HG03108 (cell line): ENCODE data around the gene FXYD7.

Source experiments
- ATAC-seq: cut with Tn5 transposase; IDR thresholded peaks from one replicate; pipeline ENCODE4 v1.9.1; 2021; ENCODE audit warnings: moderate library complexity; ENCODE audit not compliant: unreplicated experiment

FXYD7 gene

GRCh38 chr19:35162471-35163326 is 19.6 kb downstream of the FXYD7 start:
- ATAC-seq, result no peak

- ATAC-seq, result no peak
Observed at GRCh38 chr19:35164418-35164817, 21.4 kb downstream of the FXYD7 start.

- ATAC-seq, result no peak
Observed at GRCh38 chr19:35165200-35166058, 22.4 kb downstream of the FXYD7 start.

- ATAC-seq, result no peak
Observed at GRCh38 chr19:35166100-35167063, 23.3 kb downstream of the FXYD7 start.

GRCh38 chr19:35167251-35168119 is 24.4 kb downstream of the FXYD7 start:
- ATAC-seq, result no peak

- no peak for ATAC-seq
Observed at GRCh38 chr19:35168196-35168595, 25.1 kb downstream of the FXYD7 start.

- ATAC-seq, result no peak
Observed at GRCh38 chr19:35169221-35169995, 26.4 kb downstream of the FXYD7 start.

- ATAC-seq, result no peak
Observed at GRCh38 chr19:35170359-35171061, 27.5 kb downstream of the FXYD7 start.

- no peak for ATAC-seq
Observed at GRCh38 chr19:35171730-35172129, 28.7 kb downstream of the FXYD7 start.

- ATAC-seq, result no peak
Observed at GRCh38 chr19:35174226-35174625, 31.2 kb downstream of the FXYD7 start.

GRCh38 chr19:35176181-35176570 is 33.1 kb downstream of the FXYD7 start:
- no peak for ATAC-seq

- ATAC-seq, result no peak
Observed at GRCh38 chr19:35177377-35178274, 34.6 kb downstream of the FXYD7 start.

- ATAC-seq, result no peak
Observed at GRCh38 chr19:35178701-35179100, 35.6 kb downstream of the FXYD7 start.

GRCh38 chr19:35179830-35180229 is 36.8 kb downstream of the FXYD7 start:
- ATAC-seq, result no peak

- ATAC-seq, result no peak
Observed at GRCh38 chr19:35181387-35181786, 38.3 kb downstream of the FXYD7 start.

GRCh38 chr19:35184267-35184666 is 41.2 kb downstream of the FXYD7 start:
- ATAC-seq, result no peak

GRCh38 chr19:35184884-35185283 is 41.8 kb downstream of the FXYD7 start:
- no peak for ATAC-seq
